ENCODE data around the gene ASXL2.
"Not testable (repeated sequence)": the region's sequence is repeated elsewhere in the genome, so short reads cannot be mapped to it uniquely, and the experiment has no call there.

Gene ASXL2

DNA sequence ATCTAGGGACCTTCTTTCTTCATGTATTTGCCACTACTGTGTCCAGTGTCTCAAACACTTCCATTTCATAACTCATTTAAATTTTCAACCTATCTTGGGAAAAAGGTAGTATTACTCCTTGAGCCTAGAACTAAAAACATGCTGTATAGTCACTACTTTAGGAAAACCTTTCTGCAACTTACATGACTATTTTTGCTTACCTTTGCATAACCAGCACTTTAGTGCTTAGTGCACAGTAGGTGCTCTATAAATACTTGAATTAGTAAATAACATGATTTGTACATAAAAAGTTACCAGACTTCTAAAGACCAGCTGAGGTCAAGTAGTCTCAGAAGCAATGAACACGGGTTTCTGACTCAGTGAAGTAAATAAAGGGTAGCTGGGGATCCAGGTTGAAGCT, 142.5 kb downstream of the ASXL2 start:
- no peak for DNase-seq (ENCODE audit: low spot score)

DNA sequence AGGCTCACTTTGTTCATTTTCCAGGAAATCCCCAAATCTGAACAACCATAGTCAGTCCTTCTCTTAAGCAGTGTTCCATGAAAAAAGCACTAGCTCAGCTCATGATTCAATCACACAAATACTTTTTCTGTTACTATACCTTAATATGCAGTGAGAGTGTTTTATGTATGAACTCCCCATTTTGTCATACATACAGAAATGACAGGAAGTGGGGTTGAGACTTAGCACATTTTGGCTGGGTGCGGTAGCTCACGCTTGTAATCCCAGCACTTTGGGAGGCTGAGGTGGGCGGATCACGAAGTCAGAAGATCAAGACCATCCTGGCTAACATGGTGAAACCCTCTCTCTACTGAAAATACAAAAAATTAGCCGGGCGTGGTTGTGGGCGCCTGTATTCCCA, 149.7 kb downstream of the ASXL2 start:
- no peak for DNase-seq (ENCODE audit: low spot score)

DNA sequence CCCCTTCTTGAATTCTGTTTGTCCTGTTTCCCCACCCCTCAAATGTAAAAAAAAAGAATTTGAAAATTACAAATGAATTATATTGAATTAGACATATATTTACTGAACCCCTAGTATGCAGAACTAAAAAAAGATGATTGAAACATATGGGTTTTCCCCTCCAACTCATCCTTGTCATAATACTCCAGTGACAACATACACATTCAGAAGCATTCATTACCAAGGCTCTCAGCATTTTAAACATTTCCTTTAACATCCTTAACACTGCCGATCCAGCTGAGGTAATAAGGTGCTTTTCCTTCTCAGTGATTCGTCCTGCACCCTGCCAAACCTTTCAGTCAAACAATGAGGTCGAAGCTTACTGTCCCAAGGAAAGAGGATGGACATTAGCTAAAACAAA, 151.8 kb downstream of the ASXL2 start:
- no peak for DNase-seq (ENCODE audit: low spot score)

DNA sequence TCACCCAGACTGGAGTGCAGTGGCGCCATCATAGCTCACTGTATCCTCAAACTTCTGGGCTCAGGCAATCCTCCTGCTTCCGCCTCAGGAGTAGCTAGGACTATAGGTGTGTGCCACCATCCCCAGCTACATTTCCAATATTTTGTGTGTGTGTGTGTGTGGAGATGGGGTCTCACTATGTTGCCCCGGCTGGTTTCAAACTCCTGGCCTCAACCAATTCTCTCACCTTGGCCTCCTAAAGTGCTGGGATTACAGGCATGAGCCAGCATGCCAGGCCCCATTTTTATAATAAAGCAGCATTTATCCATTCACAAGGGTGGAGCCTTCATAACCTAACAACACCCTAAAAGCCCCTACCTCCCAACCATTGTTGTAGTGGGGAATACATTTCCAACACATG, 152.4 kb downstream of the ASXL2 start:
- DNase-seq (ENCODE audit: low spot score), result no peak

DNA sequence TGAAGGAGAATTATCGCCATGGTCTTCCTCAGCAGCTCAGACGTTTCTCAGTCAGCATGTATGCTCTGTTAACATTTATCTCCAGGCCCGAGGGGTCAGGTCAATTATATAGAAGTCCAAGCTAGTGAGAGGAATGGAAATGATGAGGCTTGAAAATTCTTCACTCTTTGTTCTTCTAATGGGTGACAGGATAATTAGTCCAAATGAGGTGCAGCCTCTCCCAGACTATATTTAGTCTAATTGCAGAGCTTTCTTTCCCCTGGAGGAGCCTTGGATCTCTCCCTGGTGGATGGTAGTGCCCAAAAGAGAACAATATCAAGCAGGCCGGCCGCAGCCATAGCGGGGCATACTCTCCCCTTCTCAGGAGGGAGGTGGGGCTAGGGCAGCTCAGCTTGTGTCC, 153.5 kb downstream of the ASXL2 start:
- no peak for DNase-seq (ENCODE audit: low spot score)

DNA sequence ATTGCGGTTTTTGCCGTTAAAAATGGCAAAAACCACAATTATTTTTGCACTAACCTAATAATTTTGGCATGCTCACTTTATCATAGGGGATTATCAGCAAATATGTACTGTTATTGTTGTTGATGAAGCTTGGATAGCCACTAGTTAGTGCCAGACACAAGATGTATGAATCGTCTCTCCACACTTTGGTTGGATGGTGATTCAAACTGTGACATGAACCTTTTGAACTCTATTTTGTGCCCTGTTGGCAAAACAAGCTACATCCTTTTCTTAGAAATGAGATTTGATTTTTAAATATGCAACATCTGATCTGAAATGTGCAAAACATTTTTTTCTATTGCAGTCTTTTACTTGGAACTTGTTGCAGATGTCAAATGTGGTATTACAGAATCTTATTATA, 156.1 kb downstream of the ASXL2 start:
- no peak for DNase-seq (ENCODE audit: low spot score)

DNA sequence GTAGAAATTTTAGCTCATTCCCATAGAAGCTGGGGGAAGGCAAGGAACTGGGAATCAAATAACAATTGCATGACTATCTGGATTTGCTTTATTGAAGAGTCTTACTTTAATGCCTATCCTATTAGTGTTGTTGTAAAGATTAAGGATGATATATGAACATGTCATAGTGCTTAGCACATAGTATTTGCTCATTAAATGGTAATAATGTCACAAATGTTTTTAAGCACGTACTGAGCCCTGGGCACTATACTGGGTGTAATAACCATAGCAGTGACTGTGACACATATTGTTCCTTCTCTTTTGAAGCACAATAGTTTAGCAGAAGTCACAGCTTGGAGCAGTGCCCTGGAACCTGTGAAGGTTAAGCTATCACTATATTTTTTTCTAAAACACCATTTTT, 157.7 kb downstream of the ASXL2 start:
- DNase-seq (ENCODE audit: low spot score), result no peak

DNA sequence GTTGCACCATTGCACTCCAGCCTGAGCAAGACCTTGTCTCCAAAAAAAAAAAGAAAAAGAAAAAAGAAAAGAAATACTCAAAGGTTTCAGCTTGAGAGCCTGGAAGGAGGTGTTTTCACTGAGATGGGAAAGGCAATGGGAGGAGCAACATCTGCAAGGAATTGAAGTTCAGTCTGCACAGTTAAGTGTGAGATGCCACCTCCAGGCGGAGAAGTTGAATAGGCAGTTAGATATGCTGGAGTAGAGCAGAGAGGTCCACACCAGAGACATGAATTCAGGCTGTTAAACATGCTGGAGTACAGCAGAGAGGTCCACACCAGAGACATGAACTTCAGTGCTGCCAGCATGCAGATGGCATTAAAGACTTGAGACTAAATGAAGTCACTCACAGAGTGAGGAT, 163.5 kb downstream of the ASXL2 start:
- DNase-seq (ENCODE audit: low spot score), result no peak

DNA sequence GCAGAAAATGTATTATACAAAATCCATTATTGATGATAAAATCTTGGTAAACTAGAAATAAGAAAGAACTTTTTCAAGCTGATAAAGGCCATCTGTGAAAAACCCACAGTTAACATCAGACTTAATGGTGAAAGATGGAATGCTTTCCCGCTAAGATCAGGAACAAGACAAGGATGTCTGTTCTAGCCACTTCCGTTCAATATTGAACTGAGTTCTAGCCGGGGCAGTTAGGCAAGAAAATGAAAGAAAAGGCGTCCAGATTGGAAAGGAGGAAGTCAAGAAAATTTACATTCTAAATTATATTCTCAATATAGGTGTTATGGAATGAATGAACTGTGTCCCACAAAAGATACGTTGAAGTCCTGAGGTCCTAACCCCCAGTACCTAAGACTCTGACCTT, 165.8 kb downstream of the ASXL2 start:
- no peak for DNase-seq (ENCODE audit: low spot score)

DNA sequence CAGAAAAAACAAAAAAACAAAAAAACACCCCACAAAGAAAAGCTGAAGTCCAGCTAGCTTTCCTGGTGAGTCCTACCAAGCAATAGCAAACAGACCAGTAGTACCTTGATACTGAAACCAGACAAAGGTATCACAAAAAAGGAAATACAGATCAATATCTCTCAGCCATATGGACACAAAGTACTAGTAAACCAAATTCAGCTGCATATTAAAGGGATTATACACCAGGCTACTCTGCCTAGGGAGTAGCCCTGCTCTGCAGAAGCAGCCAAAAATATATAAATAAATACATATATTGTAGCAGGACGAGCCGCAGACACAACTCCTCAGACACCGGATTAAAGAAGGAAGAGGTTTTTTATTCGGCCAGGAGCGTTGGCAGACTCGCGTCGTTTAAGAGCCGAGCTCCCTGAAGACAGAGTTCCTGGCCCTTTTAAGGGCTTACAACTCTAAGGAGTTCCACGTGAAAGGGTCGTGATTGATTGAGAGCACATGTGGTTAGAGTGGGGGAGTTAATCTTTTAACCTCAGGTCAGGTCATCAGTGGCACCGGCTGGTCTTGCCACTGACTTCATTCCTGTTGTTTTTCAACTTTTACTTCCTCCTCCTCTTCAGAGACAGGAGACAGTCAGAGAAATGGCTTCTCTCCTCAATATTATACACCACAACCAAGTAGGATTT, 166.5 kb downstream of the ASXL2 start:
- peak; percentile 5 for DNase-seq (ENCODE audit: low spot score)

DNA sequence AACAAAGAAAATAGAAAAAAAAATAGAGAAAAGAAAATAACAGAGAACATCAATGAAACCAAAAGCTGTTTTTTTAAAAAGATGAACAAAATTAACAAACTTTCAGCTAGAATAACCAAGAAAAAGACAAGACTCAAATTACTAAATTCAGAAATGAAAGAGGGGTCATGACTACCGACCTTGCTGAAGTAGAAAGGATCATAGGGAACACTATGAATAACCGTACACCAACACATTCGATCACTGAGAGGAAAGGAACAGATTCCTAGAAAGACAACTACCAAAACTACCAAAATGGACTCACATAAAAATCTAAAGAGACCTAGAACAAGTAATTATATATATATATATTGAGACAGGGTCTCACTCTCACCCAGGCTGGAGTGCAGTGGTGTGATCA, 167.5 kb downstream of the ASXL2 start:
- no peak for DNase-seq (ENCODE audit: low spot score)

DNA sequence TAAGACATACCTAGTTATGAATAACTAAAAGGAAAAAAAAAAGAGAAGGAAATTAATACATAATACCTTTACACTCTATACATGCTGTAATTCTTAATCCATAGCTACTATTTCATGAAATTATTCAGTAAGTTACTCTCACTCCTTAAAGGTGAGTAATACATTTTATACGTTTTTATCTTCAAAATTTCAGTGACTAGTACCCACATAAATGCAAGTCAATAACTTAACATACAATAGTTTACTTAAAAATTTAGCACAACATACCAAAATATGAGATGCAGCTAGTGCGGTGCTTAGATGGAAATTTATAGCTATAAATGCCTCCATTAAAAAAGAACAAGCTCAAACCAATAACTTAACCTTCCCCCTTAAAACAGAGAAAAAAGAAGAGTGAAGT, 168.9 kb downstream of the ASXL2 start:
- DNase-seq (ENCODE audit: low spot score), result no peak

DNA sequence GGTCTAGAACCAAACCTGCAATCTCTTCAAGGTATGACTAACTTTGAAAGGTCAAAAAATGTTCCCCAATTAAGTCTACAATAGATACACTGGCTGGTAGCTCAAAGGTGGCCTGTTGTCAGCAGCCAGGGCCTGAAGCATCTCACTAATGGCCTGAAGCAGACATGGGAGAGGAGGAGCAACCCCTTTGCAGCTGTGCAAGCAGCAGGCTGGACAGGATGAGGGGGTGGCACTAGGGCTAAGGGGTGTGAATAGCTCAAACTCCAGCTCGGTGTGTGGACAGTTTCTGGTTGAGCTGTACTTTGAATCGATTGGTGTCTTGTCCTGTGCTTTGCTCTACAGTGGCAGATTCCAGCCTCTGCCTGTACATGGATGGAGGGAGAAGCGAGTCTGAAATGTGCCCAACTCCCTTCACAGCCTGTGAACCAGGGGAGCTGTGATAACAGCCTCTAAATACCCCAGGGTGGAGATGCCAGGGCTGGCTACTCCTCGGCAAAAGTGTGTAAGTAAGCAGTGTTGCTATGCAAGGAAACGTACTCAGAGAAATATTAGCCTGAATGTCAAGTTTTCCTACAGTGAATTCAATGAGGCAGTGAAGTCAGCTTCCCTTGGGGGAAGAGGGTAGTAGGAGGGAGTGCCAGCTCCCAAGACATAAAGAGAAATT, 170.2 kb downstream of the ASXL2 start:
- no peak for DNase-seq (ENCODE audit: low spot score)

DNA sequence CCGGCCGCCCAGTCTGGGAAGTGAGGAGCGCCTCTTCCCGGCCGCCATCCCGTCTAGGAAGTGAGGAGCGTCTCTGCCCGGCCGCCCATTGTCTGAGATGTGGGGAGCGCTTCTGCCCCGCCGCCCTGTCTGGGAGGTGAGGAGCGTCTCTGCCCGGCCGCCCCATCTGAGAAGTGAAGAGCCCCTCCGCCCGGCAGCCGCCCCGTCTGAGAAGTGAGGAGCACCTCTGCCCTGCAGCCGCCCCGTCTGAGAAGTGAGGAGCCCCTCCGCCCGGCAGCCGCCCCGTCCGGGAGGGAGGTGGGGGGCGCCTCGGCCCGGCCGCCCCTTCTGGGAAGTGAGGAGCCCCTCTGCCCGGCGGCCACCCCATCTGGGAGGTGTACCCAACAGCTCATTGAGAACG, 172.7 kb downstream of the ASXL2 start:
- DNase-seq (ENCODE audit: low spot score), result not testable (repeated sequence)

DNA sequence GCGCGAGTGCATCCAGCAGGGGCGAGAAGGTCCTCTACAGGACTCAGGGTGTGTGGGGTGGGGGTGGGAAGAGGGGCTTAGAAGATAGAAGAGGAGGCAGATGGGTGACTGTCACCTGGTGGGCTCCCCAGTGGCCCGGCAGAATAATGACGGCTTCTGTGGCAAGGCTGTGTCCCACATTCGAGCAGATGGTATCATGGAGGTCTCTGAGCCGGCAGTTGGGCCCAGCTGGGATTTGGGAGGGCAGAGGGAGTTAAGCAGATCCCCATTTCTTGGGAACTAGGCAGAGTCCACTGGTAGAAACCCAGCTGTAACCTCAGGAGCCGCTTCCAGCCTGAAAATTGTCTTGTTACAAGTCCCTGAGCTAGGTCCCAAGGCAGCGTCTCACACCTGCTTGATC, 176.5 kb downstream of the ASXL2 start:
- DNase-seq (ENCODE audit: low spot score), result no peak

DNA sequence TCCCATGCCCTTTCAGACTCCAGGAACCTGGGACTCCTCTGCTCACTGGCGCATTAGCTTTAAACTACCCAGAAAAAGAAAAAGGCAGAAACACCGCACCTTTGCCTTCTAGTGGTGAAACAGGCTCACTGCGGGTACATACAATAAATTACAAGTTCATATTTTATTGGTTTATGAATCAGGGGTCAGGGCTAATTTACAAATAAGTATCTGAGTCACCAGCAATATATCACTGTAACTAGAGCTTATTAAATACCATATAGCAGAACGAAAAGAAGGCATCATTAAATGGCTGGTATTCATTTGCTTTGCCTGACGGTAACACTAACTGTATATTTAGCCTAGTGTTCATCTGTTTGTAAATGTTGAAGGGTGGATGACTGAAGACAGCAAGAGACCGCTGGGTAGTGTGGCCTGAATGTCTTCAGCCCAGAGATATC, 178.0 kb downstream of the ASXL2 start:
- peak; percentile 12 for DNase-seq (ENCODE audit: low spot score)

DNA sequence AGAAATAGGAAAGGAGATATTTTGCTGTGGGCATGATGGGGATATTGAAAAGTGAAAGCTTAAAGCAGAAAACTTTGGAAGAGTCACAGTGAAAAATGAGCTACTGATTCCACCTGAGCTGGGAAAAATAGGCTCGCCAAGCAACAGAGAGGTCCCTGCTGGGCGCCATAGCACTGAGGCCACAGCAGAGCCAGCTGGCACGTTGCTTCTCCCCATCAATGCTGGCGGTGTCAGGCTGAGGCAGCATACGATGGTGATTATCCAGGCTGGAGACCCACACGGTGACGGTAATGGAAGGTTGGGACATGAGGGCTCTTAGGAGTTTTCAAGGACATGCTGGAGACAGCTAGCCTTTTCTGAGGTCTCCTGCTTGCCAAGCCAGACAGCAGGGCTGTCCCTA, 179.1 kb downstream of the ASXL2 start:
- DNase-seq (ENCODE audit: low spot score), result no peak

DNA sequence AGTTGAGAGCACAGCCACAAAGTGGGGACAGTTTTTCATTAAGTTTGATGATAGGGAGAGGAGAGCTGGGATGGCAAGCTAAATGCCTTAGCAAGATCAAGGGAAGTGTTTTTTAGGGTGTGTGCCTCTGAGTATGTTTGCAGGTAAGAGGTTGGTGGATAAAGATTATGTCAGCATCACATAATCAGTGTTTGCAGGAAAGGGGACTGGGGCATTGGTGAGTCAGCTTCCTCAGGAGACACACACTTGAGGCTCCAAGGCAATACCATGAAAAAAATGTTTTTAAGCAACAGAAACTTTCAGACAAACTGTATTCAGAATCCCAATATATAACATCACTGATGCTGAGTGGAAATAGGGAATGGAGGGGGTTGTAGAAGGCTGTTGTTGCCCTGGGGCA, 179.5 kb downstream of the ASXL2 start:
- no peak for DNase-seq (ENCODE audit: low spot score)

DNA sequence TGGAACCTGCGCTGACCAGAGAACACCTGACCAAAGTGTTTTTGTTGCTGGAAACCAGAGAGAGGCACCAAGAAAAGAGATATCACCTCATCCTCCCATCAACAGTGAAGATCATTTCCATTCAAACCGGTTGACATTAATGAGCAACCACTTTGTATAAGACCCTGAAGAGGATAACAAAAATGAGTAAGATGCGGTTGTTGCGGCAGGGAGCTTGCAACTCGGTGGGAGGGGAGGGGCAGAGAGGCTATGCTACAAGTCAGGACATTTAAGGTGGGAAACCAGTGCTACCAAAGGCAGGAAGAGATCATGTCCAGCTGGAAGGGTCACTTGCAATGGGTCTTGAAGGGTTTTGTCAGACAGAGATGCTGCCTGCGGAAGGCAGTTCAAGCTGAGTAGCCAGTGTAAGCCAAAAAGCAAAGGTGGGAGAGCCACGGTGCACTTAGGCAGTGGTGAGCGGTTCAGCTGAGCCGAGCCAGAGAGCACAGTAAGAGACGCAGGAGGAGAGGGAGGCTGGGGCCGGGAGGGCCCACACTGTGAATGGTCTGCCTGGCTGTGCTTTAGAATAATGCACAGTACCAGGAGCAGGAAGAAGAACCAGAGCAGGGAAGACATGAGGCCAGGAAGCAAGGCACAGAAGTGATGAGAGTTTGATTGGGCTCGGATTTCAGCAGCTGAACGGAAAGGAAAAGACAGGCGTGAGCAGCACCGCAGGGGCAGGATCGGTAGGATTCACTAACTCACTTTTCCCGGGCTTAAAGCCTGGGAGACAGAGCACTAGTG, 180.5 kb downstream of the ASXL2 start:
- no peak for DNase-seq (ENCODE audit: low spot score)

DNA sequence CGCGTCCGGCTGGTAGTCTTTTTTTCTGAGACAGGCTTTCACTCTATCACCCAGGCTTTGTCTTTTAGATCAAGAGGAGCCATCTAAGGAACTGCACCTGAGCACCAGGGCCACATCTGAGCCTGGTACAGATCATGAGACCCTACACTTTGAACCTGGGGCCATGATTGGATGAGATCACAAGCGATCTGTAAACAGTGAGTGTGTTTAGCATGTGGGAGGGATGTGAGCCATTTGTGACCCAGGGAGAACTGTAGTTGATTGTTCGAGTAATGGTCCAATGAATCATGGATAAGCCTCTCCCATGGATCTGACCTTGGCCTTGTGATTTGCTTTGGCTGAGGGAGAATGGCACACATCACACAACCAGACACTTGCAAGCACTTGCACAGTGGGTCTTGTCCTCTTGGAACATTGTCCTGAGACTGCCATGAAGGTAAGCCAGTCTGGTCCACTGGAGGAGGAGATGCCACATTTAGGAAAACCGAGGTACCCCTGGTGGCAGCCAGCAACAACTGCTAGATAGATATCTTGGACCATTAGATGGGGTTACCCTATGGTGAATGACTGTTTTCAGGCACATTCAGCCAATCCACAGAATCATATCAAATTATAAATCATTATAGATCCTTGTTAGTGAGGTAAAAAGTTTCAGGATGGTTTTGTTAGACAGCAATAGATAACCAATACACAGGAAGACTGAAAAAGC, 185.4 kb downstream of the ASXL2 start:
- DNase-seq (ENCODE audit: low spot score), result no peak

DNA sequence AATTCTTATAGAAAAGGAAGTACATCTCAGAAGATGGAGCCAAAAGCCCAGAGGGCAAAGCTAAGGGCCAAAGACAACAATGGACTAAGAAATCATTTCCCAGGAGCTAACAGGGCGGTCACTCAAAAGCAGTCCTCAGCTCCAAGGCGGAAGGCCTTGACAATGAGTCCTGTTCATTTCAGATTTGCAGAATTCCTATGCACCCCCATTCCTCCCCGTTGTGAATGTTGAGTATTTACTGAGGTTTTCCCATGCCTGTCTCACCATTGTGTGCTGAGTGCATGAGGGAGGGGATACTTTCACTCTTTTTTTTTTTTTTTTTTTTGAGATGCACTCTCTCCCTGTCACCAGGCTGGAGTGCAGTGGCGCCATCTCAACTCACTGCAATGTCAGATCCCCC, 186.1 kb downstream of the ASXL2 start:
- DNase-seq (ENCODE audit: low spot score), result no peak

DNA sequence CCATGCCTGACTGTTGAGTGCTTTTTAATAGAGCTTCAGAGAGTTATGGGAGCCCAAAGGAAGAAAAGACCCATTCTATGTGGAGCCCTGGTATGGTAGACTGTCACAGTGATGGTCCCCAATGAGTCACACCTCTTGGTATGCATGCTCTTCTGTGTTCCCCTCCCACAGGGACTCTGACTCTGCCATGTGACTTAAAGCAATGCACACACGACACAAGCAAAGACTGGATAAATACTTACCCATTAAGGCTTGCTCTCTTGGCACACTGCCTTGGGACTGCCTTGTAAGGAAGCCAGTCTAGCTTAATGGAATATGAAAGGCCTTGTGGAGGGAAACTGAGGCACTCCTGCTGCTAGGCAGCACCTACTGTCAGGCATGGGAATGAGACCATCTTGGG, 188.2 kb downstream of the ASXL2 start:
- DNase-seq (ENCODE audit: low spot score), result no peak

DNA sequence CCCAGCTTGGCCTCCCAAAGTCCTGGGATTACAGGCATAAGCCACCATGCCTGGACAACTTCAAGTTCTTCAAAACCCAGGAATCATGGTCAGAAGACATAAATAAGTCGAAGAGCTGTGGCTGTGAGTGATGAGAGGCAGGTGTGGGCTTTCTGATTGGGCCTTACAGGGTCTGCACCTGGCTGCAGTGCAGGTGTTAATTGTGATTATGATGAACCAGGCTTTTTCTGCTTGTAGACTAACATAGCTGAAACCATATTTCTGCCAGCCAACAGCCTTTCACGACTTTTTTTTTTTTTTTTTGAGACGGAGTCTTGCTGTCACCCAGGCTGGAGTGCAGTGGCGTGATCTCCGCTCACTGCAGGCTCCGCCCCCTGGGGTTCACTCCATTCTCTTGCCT, 190.1 kb downstream of the ASXL2 start:
- no peak for DNase-seq (ENCODE audit: low spot score)
